ENCODE measurements around the gene ELOVL6.

The ELOVL6 gene

DNA sequence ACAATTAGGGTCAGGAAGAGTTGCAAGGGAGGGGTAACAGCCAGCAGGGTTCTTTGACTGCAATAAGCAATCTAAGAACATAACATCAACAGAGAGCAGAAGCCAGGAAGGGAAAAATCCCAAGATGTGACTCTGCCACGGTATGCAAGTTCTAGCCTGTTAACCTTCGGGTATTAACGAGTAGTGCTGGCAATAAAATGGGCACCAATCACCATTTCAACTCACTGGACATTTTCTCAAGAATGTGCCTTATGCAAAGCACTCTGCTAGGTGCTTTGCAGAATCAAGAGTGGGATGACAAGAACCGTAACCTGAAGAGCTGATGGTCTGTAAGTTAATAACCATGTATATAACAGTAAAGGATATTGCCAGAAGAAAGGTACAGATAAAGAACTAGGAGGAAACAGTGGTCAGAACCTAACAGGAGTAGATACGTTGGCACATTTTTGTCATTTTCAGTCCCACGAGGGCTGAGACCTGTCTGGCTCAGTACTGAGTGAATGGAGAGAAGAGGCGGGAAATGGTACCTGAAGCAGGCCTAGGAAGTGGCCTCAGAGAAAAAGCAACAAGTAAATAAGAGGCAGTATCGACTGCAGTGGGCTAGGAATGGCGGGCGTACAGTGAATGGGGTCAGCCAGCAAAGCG is 2.7 kb downstream of the ELOVL6 start:
- H3K27ac ChIP-seq, result peak overlapping the region; percentile 95
- TF ChIP-seq, protein P1, sequence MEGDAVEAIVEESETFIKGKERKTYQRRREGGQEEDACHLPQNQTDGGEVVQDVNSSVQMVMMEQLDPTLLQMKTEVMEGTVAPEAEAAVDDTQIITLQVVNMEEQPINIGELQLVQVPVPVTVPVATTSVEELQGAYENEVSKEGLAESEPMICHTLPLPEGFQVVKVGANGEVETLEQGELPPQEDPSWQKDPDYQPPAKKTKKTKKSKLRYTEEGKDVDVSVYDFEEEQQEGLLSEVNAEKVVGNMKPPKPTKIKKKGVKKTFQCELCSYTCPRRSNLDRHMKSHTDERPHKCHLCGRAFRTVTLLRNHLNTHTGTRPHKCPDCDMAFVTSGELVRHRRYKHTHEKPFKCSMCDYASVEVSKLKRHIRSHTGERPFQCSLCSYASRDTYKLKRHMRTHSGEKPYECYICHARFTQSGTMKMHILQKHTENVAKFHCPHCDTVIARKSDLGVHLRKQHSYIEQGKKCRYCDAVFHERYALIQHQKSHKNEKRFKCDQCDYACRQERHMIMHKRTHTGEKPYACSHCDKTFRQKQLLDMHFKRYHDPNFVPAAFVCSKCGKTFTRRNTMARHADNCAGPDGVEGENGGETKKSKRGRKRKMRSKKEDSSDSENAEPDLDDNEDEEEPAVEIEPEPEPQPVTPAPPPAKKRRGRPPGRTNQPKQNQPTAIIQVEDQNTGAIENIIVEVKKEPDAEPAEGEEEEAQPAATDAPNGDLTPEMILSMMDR (conservative IDR thresholded peaks at IDR 0.05), result no peak

DNA sequence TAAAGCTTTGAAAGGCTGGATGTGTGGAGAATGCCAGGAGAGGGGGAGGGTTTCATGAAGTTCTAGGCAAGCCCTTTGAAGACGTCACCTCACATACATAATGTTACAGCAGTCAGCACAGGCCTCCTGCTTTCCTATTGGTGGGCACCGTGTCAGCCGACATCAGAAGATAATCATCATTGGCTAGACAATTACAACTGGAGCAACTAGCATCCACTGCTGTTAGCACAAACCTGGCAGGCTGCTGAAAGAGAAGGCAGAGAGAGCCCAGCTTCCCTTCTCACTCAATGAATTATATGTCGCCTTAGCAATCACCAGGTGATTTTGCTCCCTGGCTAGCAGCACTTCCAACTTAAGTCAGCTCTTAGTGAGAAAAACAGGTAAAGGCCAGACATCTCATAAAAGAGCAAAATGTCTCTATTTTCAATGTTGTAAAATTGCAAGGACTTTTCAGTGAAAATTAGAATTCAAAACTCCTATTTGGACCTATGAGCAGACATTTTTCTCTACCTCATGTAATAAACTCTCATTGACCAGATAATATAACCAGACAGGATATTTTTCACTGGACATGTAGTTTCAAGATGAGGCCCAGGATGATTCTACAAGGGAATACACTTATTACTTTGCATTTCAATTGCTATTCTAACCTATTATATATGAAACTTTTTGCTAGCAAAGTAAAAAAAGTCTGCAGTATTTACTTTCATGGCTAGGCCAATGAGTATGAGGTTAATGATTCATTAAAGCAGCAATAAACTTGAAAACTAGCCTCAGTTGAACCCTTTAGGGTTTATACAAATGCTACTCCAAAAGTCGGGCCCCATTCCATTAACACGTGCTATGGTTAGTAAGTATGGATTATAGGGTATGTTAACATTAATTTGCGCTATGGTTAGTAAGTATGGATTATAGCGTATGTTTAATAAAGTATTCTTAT is 4.3 kb downstream of the ELOVL6 start:
- TF ChIP-seq, protein P1 (conservative IDR thresholded peaks at IDR 0.05), result no peak
- H3K27ac ChIP-seq, result peak overlapping the region; percentile 95

GRCh38 chr4:110193287-110193686 is 5.1 kb downstream of the ELOVL6 start:
- H3K27ac ChIP-seq, result peak overlapping the region; percentile 95

DNA sequence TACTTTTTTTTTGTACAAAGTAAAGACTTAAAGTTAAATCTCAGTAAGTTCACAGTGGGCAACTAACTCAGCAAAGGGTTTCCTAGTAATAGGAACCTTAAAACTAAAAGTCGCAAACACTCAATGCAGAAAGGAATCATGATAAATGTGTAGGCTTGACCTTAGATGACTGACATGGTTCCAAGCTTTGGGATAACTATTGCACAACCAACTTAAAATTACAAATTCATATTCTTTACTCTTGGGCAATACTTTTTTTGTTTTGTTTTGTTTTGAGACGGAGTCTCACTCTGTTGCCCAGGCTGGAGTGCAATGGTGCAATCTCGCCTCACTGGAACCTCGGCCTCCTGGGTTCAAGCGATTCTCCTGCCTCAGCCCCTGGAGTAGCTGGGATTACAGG is 8.2 kb downstream of the ELOVL6 start:
- TF ChIP-seq, protein P1 (conservative IDR thresholded peaks at IDR 0.05), result no peak
- H3K27ac ChIP-seq, result peak overlapping the region; percentile 95; the same call in 1 of the 2 replicates

- no peak overlapping the region for H3K27ac ChIP-seq
- TF ChIP-seq, protein P1 (conservative IDR thresholded peaks at IDR 0.05), result no peak
These were observed 10.3 kb downstream of the ELOVL6 start for GRCh38 chr4:110188113-110188512.

DNA sequence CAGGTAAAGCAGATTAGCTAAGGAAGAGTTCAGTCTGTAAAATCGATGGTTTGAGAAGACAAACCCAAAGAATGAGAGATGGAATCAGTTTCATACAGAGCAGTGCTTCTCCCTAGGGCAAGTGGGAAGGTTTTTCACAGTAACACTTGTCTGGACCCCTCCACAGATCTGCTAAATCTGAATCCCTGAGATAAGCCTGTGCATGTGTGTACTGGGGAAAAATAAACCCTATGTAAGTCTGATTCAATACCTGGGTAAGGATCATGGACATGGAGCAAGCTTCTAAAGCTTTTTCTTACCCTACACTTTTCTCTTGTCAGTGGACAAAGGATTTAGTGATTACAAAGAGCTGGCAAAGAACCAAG is 13.6 kb downstream of the ELOVL6 start:
- no peak overlapping the region for H3K27ac ChIP-seq
- TF ChIP-seq, protein P1 (conservative IDR thresholded peaks at IDR 0.05), result no peak

DNA sequence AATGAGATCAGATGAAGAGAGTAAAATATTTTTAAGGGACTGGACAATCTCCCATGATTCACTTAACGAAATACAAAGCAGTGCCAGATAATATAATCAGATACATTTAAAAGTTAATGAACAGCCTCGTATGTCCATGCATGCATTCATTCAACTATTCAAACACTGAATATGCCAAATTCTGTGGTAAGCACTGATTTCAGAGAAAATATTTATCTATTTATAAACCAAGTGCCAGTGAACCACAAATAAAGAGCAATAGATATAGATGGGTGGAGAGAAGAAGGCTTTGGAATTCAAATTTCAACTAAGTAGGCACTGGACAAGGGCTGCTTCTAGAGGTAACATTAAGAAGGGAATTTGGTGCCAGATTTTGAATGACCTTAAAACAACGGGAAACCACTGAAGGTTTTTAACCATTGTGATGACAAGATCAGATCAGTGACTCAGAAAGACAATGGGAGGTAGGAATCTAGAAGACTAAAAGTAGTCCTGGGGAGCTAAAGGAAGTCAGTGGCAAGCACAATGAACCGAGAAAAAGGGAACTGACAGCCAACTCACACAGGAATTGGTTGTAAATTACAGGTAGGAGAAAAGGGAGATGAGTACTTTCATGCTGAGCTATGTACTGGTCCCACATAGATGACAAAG is 14.2 kb downstream of the ELOVL6 start:
- H3K27ac ChIP-seq, result no peak overlapping the region
- TF ChIP-seq, protein P1 (conservative IDR thresholded peaks at IDR 0.05), result no peak

Data from VCaP (cell line).